IPS DF 4.7 (cell line): ENCODE results near the gene UCK1.

Experiments
- DNase-seq: peaks from one replicate; pipeline ENCODE4 v3.0.0-alpha.2; 2013; ENCODE audit warnings: low spot score; ENCODE audit errors: extremely low read depth

Gene UCK1

GRCh38 chr9:131477367-131477766 lies 53.7 kb downstream of the UCK1 start:
- no peak for DNase-seq

GRCh38 chr9:131476777-131477345 lies 54.2 kb downstream of the UCK1 start:
- no peak for DNase-seq

GRCh38 chr9:131475956-131476776 lies 54.9 kb downstream of the UCK1 start:
- DNase-seq = no peak

- DNase-seq = no peak
These were observed 55.7 kb downstream of the UCK1 start for GRCh38 chr9:131475111-131475955.

GRCh38 chr9:131474711-131475110 lies 56.4 kb downstream of the UCK1 start:
- no peak for DNase-seq

- DNase-seq = no peak
These were observed 57.2 kb downstream of the UCK1 start for GRCh38 chr9:131473891-131474290.
